BLaER1 treated with 17β-estradiol and CSF1 and Interleukin-3, amounts not matched to agents 10 nM and 100 nM (cell line): ENCODE data around the gene DMWD.
"Not testable (repeated sequence)": the region's sequence is repeated elsewhere in the genome, so short reads cannot be mapped to it uniquely, and the experiment has no call there.

Experiments used
- H3K27ac ChIP-seq, 11 experiments: shearing (Covaris generic); formaldehyde crosslinking; 2 replicates each; pipeline ENCODE4 v1.8.1; 2022
- H3K27me3 ChIP-seq, 11 experiments: shearing (Covaris generic); formaldehyde crosslinking; 2 replicates each; pipeline ENCODE4 v1.8.1; 2022
- H3K36me3 ChIP-seq, 11 experiments: shearing (Covaris generic); formaldehyde crosslinking; 2 replicates each; pipeline ENCODE4 v1.8.1; 2022
- H3K4me1 ChIP-seq, 10 experiments: shearing (Covaris generic); formaldehyde crosslinking; 2 replicates each; pipeline ENCODE4 v1.8.1; 2022
- H3K4me2 ChIP-seq, 11 experiments: shearing (Covaris generic); formaldehyde crosslinking; 2 replicates each; pipeline ENCODE4 v1.8.1; 2022
- H3K4me3 ChIP-seq, 10 experiments: shearing (Covaris generic); formaldehyde crosslinking; 2 replicates each; pipeline ENCODE4 v1.8.1; 2022
- H3K9ac ChIP-seq, 11 experiments: shearing (Covaris generic); formaldehyde crosslinking; 2 replicates each; pipeline ENCODE4 v1.8.1; 2022
- H3K9me3 ChIP-seq, 11 experiments: shearing (Covaris generic); formaldehyde crosslinking; replicated peaks in 1 of 11; 2 replicates each; pipeline ENCODE4 v1.8.1; 2022
- H4K20me1 ChIP-seq, 11 experiments: shearing (Covaris generic); formaldehyde crosslinking; 2 replicates each; pipeline ENCODE4 v1.8.1; 2022
- Cebpa-rat ChIP-seq, 11 experiments: shearing (Covaris generic); IDR thresholded peaks; 2 replicates each; pipeline ENCODE4 v1.8.1; 2022

Gene DMWD

DNA sequence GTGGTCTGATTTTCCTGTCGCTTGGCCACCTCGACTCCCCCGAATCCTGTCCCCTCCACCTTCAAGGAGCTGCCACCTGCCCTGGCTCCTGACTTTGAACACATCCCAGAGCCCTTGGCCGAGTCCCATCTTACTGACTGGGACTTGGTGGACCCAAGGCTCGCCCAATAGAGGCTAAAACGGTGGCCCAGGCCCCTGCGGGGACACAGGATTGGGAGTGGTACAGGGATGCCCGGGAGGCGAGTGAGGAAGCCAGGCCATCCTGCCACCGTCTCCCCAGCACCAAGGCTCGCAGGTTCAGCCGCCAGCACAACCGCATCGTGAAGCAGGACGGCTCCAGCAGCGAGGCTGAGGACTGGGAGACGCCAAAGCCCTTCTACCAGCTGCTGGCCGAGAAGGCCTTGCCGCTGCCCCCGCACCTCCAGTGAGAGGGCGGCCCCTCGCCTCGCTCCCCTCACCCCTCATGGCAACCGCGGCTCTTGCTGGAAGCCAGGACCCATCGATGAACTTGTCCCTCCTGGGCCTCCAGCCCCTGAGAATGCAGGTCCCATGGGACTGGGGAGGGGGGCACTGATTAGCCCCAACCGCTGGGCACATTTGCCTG lies 28.9 kb downstream of the DMWD start:
- no peak for TF ChIP-seq Cebpa-rat (IDR thresholded peaks at IDR 0.05)
- H3K27ac ChIP-seq = no peak overlapping the region
- no peak overlapping the region for H3K9ac ChIP-seq
- peaks cover 0 to 38% (median 0%) of the 10 kb centered on the region in 11 experiments; a peak in 5 of 22 replicates for H4K20me1 ChIP-seq
- H3K36me3 ChIP-seq = no peaks in the 10 kb centered on the region
- H3K4me2 ChIP-seq = peak overlapping the region in 5 of 11 experiments; percentile 48 to 66 (median 60); a peak in 6 of 22 replicates
- no peaks in the 10 kb centered on the region for H3K9me3 ChIP-seq
- H3K4me1 ChIP-seq = peaks cover 9 to 59% (median 47%) of the 10 kb centered on the region in 10 experiments
- H3K27me3 ChIP-seq = peaks cover 14 to 21% (median 19%) of the 10 kb centered on the region in 11 experiments
- H3K4me3 ChIP-seq = no peak overlapping the region

DNA sequence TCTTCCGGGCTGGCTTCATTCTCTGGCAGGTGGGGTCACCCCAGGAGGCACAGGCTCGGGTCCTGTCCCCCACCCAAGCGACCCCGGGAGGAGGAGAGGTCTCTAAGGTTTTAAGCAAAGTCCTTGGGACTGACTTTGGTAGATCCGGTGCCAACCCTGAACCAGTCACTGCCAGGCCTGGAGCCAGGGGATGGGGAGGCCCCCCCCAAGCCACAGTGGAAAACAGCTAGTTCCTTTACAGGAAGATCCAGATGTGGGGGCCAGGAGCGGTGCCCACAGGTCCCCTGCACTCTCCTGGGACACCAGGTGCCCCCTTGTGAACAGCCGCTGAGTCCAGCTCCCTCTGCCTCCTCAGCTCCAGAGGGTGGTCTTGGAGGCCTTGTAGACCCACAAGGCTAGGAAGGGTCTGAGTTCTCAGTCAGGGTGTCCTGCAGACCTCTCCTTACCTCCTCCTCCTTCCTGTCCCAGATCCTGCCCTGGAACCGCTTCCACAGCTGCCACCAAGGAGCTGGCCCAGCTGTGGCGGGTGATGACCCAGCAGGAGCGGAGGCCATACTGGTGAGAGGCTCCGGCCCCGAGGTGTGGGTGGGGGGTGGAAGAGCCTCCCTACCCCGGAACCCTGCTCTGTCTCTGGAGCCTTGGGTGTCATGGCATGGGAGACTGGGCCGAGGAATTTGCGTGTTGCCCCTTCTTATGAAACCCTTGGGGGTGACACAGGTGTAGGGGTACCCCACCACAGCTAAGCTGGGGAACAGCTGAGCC lies 29.6 kb downstream of the DMWD start:
- H3K9ac ChIP-seq = peak overlapping the region in 1 of 11 experiments; percentile 5; a peak in 1 of 22 replicates
- TF ChIP-seq Cebpa-rat (IDR thresholded peaks at IDR 0.05) = no peak
- no peak overlapping the region for H3K27ac ChIP-seq
- no peaks in the 10 kb centered on the region for H3K36me3 ChIP-seq
- no peak overlapping the region for H3K4me3 ChIP-seq
- H3K4me1 ChIP-seq = peaks cover 6 to 55% (median 44%) of the 10 kb centered on the region in 10 experiments
- H4K20me1 ChIP-seq = peaks cover 0 to 36% (median 0%) of the 10 kb centered on the region in 11 experiments; a peak in 5 of 22 replicates
- peaks cover 9 to 17% (median 14%) of the 10 kb centered on the region in 11 experiments for H3K27me3 ChIP-seq
- H3K4me2 ChIP-seq = peak overlapping the region in 7 of 11 experiments; percentile 22 to 66 (median 59); a peak in 12 of 22 replicates
- H3K9me3 ChIP-seq = no peaks in the 10 kb centered on the region

- peak overlapping the region in 9 of 11 experiments; percentile 22 to 66 (median 59); a peak in 18 of 22 replicates for H3K4me2 ChIP-seq
- H3K4me1 ChIP-seq = peaks cover 0 to 42% (median 34%) of the 10 kb centered on the region in 10 experiments; a peak in 16 of 20 replicates
- no peaks in the 10 kb centered on the region for H3K9me3 ChIP-seq
- H3K27me3 ChIP-seq = peaks cover 0 to 7% (median 1%) of the 10 kb centered on the region in 11 experiments; a peak in 9 of 22 replicates
- TF ChIP-seq Cebpa-rat (IDR thresholded peaks at IDR 0.05) = no peak
- peaks cover 0 to 22% (median 0%) of the 10 kb centered on the region in 11 experiments; a peak in 5 of 22 replicates for H4K20me1 ChIP-seq
- H3K4me3 ChIP-seq = no peak overlapping the region
- peak overlapping the region in 1 of 11 experiments; percentile 22; a peak in 1 of 22 replicates for H3K9ac ChIP-seq
- no peak overlapping the region for H3K27ac ChIP-seq
- H3K36me3 ChIP-seq = no peaks in the 10 kb centered on the region
Measured at GRCh38 chr19:45761714-45762113, 30.9 kb downstream of the DMWD start.

DNA sequence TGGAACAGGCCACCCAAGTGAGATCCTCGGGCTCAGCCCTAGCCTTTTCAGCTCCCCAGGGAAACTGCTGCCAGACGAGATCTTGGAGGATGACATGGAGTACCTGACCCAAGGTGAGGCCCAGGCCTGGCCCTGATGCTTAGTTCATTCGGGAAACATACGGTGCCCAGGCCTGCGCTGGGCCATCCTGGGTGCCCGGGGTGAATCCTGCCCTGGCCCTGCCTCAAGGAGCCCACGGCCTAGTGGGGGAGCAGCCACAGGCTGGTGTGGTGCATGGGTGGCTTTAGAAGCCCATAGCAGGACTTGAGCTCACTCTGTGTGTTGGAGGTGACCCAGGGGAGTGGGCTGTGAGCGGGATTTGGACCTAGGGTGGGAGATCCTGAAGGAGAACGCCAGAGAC lies 33.7 kb downstream of the DMWD start:
- Histone ChIP-seq H3K9ac (0 out of 22 replicates have a peak overlapping the region, but pooled peaks of 1 of the 11 experiments have one; percentile 16), H3K9me3 (no peaks in the 10 kb centered on the region), H3K4me1 (peaks cover 0 to 30% (median 24%) of the 10 kb centered on the region in 10 experiments; a peak in 16 of 20 replicates), H4K20me1 (peaks cover 0 to 6% (median 0%) of the 10 kb centered on the region in 11 experiments; a peak in 2 of 22 replicates), H3K27ac (no peak overlapping the region), H3K4me3 (no peak overlapping the region), H3K27me3 (no peaks in the 10 kb centered on the region; a peak in 1 of 22 replicates), H3K4me2 (no peak overlapping the region), H3K36me3 (no peaks in the 10 kb centered on the region)
- TF ChIP-seq Cebpa-rat (IDR thresholded peaks at IDR 0.05) = no peak

- no peaks in the 10 kb centered on the region for H3K36me3 ChIP-seq
- H3K4me2 ChIP-seq = no peak overlapping the region
- no peak overlapping the region for H3K27ac ChIP-seq
- H3K27me3 ChIP-seq = no peaks in the 10 kb centered on the region; a peak in 1 of 22 replicates
- no peak for TF ChIP-seq Cebpa-rat (IDR thresholded peaks at IDR 0.05)
- H4K20me1 ChIP-seq = 0 out of 22 replicates have a peak, but pooled peaks cover 0 to 2% (median 0%) of the 10 kb centered on the region in 11 experiments
- no peaks in the 10 kb centered on the region for H3K9me3 ChIP-seq
- H3K4me3 ChIP-seq = no peak overlapping the region
- peaks cover 0 to 25% (median 20%) of the 10 kb centered on the region in 10 experiments; a peak in 16 of 20 replicates for H3K4me1 ChIP-seq
- no peak overlapping the region for H3K9ac ChIP-seq
Measured at GRCh38 chr19:45757695-45758094, 35.0 kb downstream of the DMWD start.

DNA sequence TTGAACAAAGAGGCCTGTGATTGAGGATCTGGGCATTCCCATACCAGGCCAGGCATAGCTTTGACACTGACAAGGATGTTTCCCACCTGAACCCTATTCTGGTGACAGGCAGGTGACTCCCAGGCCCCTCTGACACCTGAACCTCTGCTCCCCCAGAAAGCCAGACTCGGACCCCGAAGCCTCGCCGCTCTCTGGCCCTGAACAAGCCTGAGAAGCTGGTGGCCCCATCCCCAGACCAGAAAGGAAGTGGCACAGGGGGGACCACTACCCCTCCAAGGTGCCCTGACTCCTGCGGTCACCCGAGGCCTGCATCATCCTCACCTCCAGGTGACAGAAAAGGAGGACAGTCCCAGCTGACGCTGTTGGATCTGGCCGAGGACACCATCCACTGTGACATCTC lies 38.3 kb downstream of the DMWD start:
- no peak for TF ChIP-seq Cebpa-rat (IDR thresholded peaks at IDR 0.05)
- H3K4me2 ChIP-seq = no peak overlapping the region
- H3K36me3 ChIP-seq = no peaks in the 10 kb centered on the region
- H3K27ac ChIP-seq = no peak overlapping the region
- no peaks in the 10 kb centered on the region for H3K9me3 ChIP-seq
- H3K4me1 ChIP-seq = peaks cover 0 to 12% (median 7%) of the 10 kb centered on the region in 10 experiments; a peak in 12 of 20 replicates
- no peaks in the 10 kb centered on the region for H4K20me1 ChIP-seq
- H3K9ac ChIP-seq = no peak overlapping the region
- H3K27me3 ChIP-seq = no peaks in the 10 kb centered on the region; a peak in 1 of 22 replicates
- H3K4me3 ChIP-seq = no peak overlapping the region

- H3K4me1 ChIP-seq = peaks cover 0 to 12% (median 7%) of the 10 kb centered on the region in 10 experiments; a peak in 12 of 20 replicates
- no peak overlapping the region for H3K9ac ChIP-seq
- H4K20me1 ChIP-seq = no peaks in the 10 kb centered on the region
- no peaks in the 10 kb centered on the region for H3K9me3 ChIP-seq
- no peak overlapping the region for H3K27ac ChIP-seq
- H3K4me2 ChIP-seq = peak overlapping the region in 7 of 11 experiments; percentile 2 to 35 (median 27); a peak in 7 of 22 replicates
- H3K36me3 ChIP-seq = no peaks in the 10 kb centered on the region
- TF ChIP-seq Cebpa-rat (IDR thresholded peaks at IDR 0.05) = no peak
- H3K27me3 ChIP-seq = no peaks in the 10 kb centered on the region; a peak in 1 of 22 replicates
- H3K4me3 ChIP-seq = no peak overlapping the region
Measured at GRCh38 chr19:45753548-45753947, 39.1 kb downstream of the DMWD start.

- H3K4me1 ChIP-seq = peaks cover 0 to 12% (median 7%) of the 10 kb centered on the region in 10 experiments; a peak in 12 of 20 replicates
- no peak for TF ChIP-seq Cebpa-rat (IDR thresholded peaks at IDR 0.05)
- H3K4me2 ChIP-seq = no peak overlapping the region
- no peaks in the 10 kb centered on the region for H3K36me3 ChIP-seq
- H3K9ac ChIP-seq = no peak overlapping the region
- no peak overlapping the region for H3K27ac ChIP-seq
- no peaks in the 10 kb centered on the region for H4K20me1 ChIP-seq
- H3K27me3 ChIP-seq = no peaks in the 10 kb centered on the region; a peak in 1 of 22 replicates
- no peaks in the 10 kb centered on the region for H3K9me3 ChIP-seq
- no peak overlapping the region for H3K4me3 ChIP-seq
Measured at GRCh38 chr19:45752639-45753038, 40.0 kb downstream of the DMWD start.

GRCh38 chr19:45751483-45751882 lies 41.2 kb downstream of the DMWD start:
- H3K27me3 ChIP-seq, H3K4me3 ChIP-seq, H3K9ac ChIP-seq, H3K4me2 ChIP-seq, H3K27ac ChIP-seq, H4K20me1 ChIP-seq, H3K9me3 ChIP-seq, H3K36me3 ChIP-seq: not testable (repeated sequence)
- peaks cover 0 to 12% (median 7%) of the 10 kb centered on the region in 10 experiments; a peak in 12 of 20 replicates for H3K4me1 ChIP-seq
